IMR-90 (cell line): ENCODE measurements around the gene LRPAP1. TPM values are rescaled to one million over a fixed set of nuclear protein-coding genes. Genes with fewer than 3 reads are reported as not detected.

Experiments used
- ATAC-seq: fragments of 200-7000 bp; cut with Tn5 transposase; 2 replicates; pipeline ENCODE4 v1.9.1; 2020; ENCODE audit warnings: low read depth, mild to moderate bottlenecking, moderate library complexity
- BruUV-seq: library from RNA; stranded (reverse); fragments of 400-500 nt; replicated peaks from 2 replicates; lab custom pipeline; 2021; lab: Mats Ljungman, UMichigan
- CTCF ChIA-PET: fragments of 300-600 bp; formaldehyde crosslinking; extraction: SDS; loops from one replicate; lab custom pipeline; 2021; ENCODE audit warnings: antibody characterized with exemption; lab: Yijun Ruan, JAX
- POLR2A ChIA-PET: fragments of 300-600 bp; sonication (Branson Sonifier 250); formaldehyde crosslinking; loops from one replicate; lab custom pipeline; 2022; ENCODE audit warnings: antibody characterized with exemption; ENCODE audit not compliant: unreplicated experiment; lab: Charles Lee
- DNase-seq: peaks from one replicate; pipeline ENCODE4 v3.0.0; 2013
- H2AFZ ChIP-seq: replicated peaks from 2 replicates; pipeline ENCODE3; 2013; ENCODE audit warnings: low read length, mild to moderate bottlenecking; ENCODE audit not compliant: poor library complexity
- H2AK5ac ChIP-seq: 2 replicates; pipeline ENCODE4 v1.6.1; 2013; ENCODE audit warnings: low read depth, low read length, inconsistent platforms
- H2AK9ac ChIP-seq: replicated peaks from 2 replicates; pipeline ENCODE3; 2013; ENCODE audit warnings: mild to moderate bottlenecking, low read depth, low read length, moderate library complexity; ENCODE audit not compliant: poor library complexity
- H2BK120ac ChIP-seq: 2 replicates; pipeline ENCODE4 v1.6.1; 2013; ENCODE audit warnings: low read depth, low read length, inconsistent platforms
- H2BK15ac ChIP-seq: 3 replicates; pipeline ENCODE4 v1.6.1; 2013; ENCODE audit warnings: low read depth, low read length, inconsistent platforms
- H2BK20ac ChIP-seq: 2 replicates; pipeline ENCODE4 v1.6.1; 2013; ENCODE audit warnings: low read depth, mild to moderate bottlenecking, inconsistent platforms, low read length, moderate library complexity
- H2BK5ac ChIP-seq: 2 replicates; pipeline ENCODE4 v1.6.1; 2013; ENCODE audit warnings: mild to moderate bottlenecking, low read depth, low read length, inconsistent platforms; ENCODE audit not compliant: poor library complexity, severe bottlenecking
- H3K14ac ChIP-seq: replicated peaks from 2 replicates; pipeline ENCODE4 v1.6.1; 2013; ENCODE audit warnings: low read depth, low read length, inconsistent platforms
- H3K18ac ChIP-seq: 2 replicates; pipeline ENCODE4 v1.6.1; 2013; ENCODE audit warnings: low read depth, low read length, control low read depth
- H3K23ac ChIP-seq: 2 replicates; pipeline ENCODE4 v1.6.1; 2013; ENCODE audit warnings: low read depth, low read length, inconsistent platforms
- H3K27ac ChIP-seq: 2 replicates; pipeline ENCODE4 v1.5.1; 2013; ENCODE audit warnings: mild to moderate bottlenecking, control low read depth, low read length; ENCODE audit not compliant: insufficient read depth
- H3K27me3 ChIP-seq: 2 replicates; pipeline ENCODE4 v1.6.1; 2013; ENCODE audit warnings: low read length; ENCODE audit not compliant: control insufficient read depth, insufficient read depth
- H3K36me3 ChIP-seq: 2 replicates; pipeline ENCODE4 v1.6.1; 2013; ENCODE audit warnings: low read length, mixed read lengths; ENCODE audit not compliant: control insufficient read depth, insufficient read depth
- H3K4ac ChIP-seq: 2 replicates; pipeline ENCODE4 v1.6.1; 2013; ENCODE audit warnings: low read depth, low read length, inconsistent platforms
- H3K4me1 ChIP-seq: 2 replicates; pipeline ENCODE4 v1.6.1; 2013; ENCODE audit warnings: low read length, mixed read lengths; ENCODE audit not compliant: control insufficient read depth, insufficient read depth
- H3K4me2 ChIP-seq: 2 replicates; pipeline ENCODE4 v1.6.1; 2013; ENCODE audit warnings: low read depth, mild to moderate bottlenecking, control low read depth, low read length, moderate library complexity
- H3K4me3 ChIP-seq: 2 replicates; pipeline ENCODE4 v1.5.1; 2013; ENCODE audit warnings: low read depth, mild to moderate bottlenecking, control low read depth, low read length, moderate library complexity; ENCODE audit not compliant: insufficient read depth
- H3K56ac ChIP-seq: 2 replicates; pipeline ENCODE4 v1.6.1; 2013; ENCODE audit warnings: low read length, inconsistent platforms; ENCODE audit not compliant: insufficient read depth; ENCODE audit errors: extremely low read depth
- H3K79me1 ChIP-seq, 2 experiments: 2 replicates each; pipeline ENCODE4 v1.6.1; 2013; ENCODE audit warnings: low read length in 2 of 2, inconsistent platforms in 1 of 2, low read depth in 1 of 2
- H3K9ac ChIP-seq: 2 replicates; pipeline ENCODE4 v1.6.1; 2013; ENCODE audit warnings: low read depth, low read length, control low read depth
- H3K9me1 ChIP-seq: 2 replicates; pipeline ENCODE4 v1.6.1; 2013; ENCODE audit warnings: low read length, inconsistent platforms; ENCODE audit not compliant: insufficient read depth
- H3K9me3 ChIP-seq: 2 replicates; pipeline ENCODE4 v1.6.1; 2013; ENCODE audit warnings: low read length; ENCODE audit not compliant: control insufficient read depth, insufficient read depth
- H4K20me1 ChIP-seq: 2 replicates; pipeline ENCODE4 v1.6.1; 2013; ENCODE audit warnings: low read length, inconsistent platforms; ENCODE audit not compliant: insufficient read depth
- H4K5ac ChIP-seq: 2 replicates; pipeline ENCODE4 v1.6.1; 2013; ENCODE audit warnings: mild to moderate bottlenecking, low read depth, low read length, control low read depth
- H4K8ac ChIP-seq, 2 experiments: 2 replicates each; pipeline ENCODE4 v1.6.1; 2013; ENCODE audit warnings: low read depth in 2 of 2, low read length in 2 of 2, control low read depth in 1 of 2, inconsistent platforms in 1 of 2
- H4K91ac ChIP-seq: 2 replicates; pipeline ENCODE4 v1.6.1; 2013; ENCODE audit warnings: low read depth, low read length, inconsistent platforms; ENCODE audit not compliant: insufficient read depth
- BHLHE40 ChIP-seq: fragments of 150-350 bp; IDR thresholded peaks from 2 replicates; pipeline ENCODE4 v1.6.1; 2016; ENCODE audit warnings: mild to moderate bottlenecking, low read depth, low read length
- CEBPB ChIP-seq: IDR thresholded peaks from 2 replicates; pipeline ENCODE4 v1.6.1; 2012; ENCODE audit warnings: low read depth, low read length, improper control_type of control experiment
- ELK1 ChIP-seq: fragments of 150-350 bp; IDR thresholded peaks from 2 replicates; pipeline ENCODE4 v1.6.1; 2016; ENCODE audit warnings: low read depth, mild to moderate bottlenecking, low read length, moderate library complexity, borderline replicate concordance
- FOS ChIP-seq: fragments of 150-350 bp; IDR thresholded peaks from 2 replicates; pipeline ENCODE4 v1.6.1; 2016; ENCODE audit warnings: low read depth, low read length
- MAFK ChIP-seq: IDR thresholded peaks from 2 replicates; pipeline ENCODE4 v1.6.1; 2012; ENCODE audit warnings: low read depth, low read length, improper control_type of control experiment
- MXI1 ChIP-seq: IDR thresholded peaks from 2 replicates; pipeline ENCODE4 v1.6.1; 2012; ENCODE audit warnings: low read depth, mild to moderate bottlenecking, low read length, moderate library complexity, borderline replicate concordance
- NFE2L2 ChIP-seq: fragments of 150-350 bp; IDR thresholded peaks from 2 replicates; pipeline ENCODE4 v1.6.1; 2016; ENCODE audit warnings: low read depth, mild to moderate bottlenecking, low read length
- WGBS, 2 experiments: methylation state at CpG; one replicate each; pipeline versions ENCODE4 v1.1.5 to v1.1.7; 2013; ENCODE audit warnings: missing lambda C conversion rate in 2 of 2; ENCODE audit not compliant: insufficient read length in 1 of 2; ENCODE audit errors: extremely low coverage in 2 of 2; 5-methylcytosine and 5-hydroxymethylcytosine counted together
- dilution Hi-C: fragments of 300-500 bp; cut with HindIII; formaldehyde crosslinking; loops from one replicate; pipeline ENCODE4 v1.14.3; 2018; ENCODE audit warnings: low sequenced_read_pairs; ENCODE audit not compliant: unreplicated experiment
- in situ Hi-C: fragments of 300-500 bp; cut with MboI; formaldehyde crosslinking; loops from 3 replicates; pipeline ENCODE4 v1.14.3; 2019; ENCODE audit warnings: low sequenced_read_pairs, inconsistent platforms, mixed read lengths
- intact Hi-C: fragments of 100-400 bp; cut with micrococcal nuclease; formaldehyde crosslinking; loops from 2 replicates; pipeline ENCODE4 v1.10.0; 2022
- polyA plus RNA-seq, 3 experiments: library from polyadenylated mRNA; depleted of rRNA; stranded (reverse); fragments of >200 nt; gene quantifications; 2 replicates each; pipeline ENCODE4 v1.2.3, GENCODE V29; 2012; ENCODE audit warnings: low replicate concordance in 1 of 3
- total RNA-seq: library from RNA; depleted of rRNA; stranded (reverse); fragments of >200 nt; gene quantifications from 2 replicates; pipeline ENCODE4 v1.2.3, GENCODE V29; 2012

Gene LRPAP1
- total and polyA plus RNA-seq, 2 of the 4 experiments (the other 2 are of a cell fraction), result 135 to 175 TPM

- Histone ChIP-seq H2AK9ac (no peak overlapping the region), H3K9me3 (no peaks in the 10 kb centered on the region), H3K56ac (no peak overlapping the region), H2AFZ (no peak overlapping the region), H3K27ac (no peak overlapping the region), H2BK15ac (no peak overlapping the region), H4K8ac (no peak overlapping the region), H3K36me3 (no peaks in the 10 kb centered on the region), H2BK5ac (no peak overlapping the region), H2AK5ac (no peak overlapping the region), H3K9ac (no peak overlapping the region), H4K20me1 (no peaks in the 10 kb centered on the region), H3K4me1 (no peaks in the 10 kb centered on the region), H3K4me3 (no peak overlapping the region), H4K5ac (no peak overlapping the region), H3K4ac (no peak overlapping the region), H2BK20ac (no peak overlapping the region), H3K27me3 (peaks cover 56% of the 10 kb centered on the region), H3K18ac (no peak overlapping the region), H2BK120ac (no peak overlapping the region), H3K4me2 (no peak overlapping the region), H3K79me1 (no peaks in the 10 kb centered on the region), H4K91ac (no peak overlapping the region), H3K9me1 (no peaks in the 10 kb centered on the region), H3K14ac (no peak overlapping the region), H3K23ac (no peak overlapping the region)
- dilution Hi-C loops, result no loop called here
- TF ChIP-seq MAFK, result no peak
- TF ChIP-seq NFE2L2, result no peak
- TF ChIP-seq ELK1, result no peak
- TF ChIP-seq CEBPB, result no peak
- TF ChIP-seq MXI1, result no peak
- no peak for TF ChIP-seq FOS
- TF ChIP-seq BHLHE40, result no peak
- ATAC-seq, result no peak
- ChIA-PET POLR2A (no interaction called here), CTCF (no interaction called here)
- no TSS peak for BruUV-seq
- 71% methylated on average over 5 of the region's 10 CpGs; no CpG with 5 or more reads in 1 of the 2 experiments for WGBS, 2 experiments
- intact Hi-C loops, result no loop called here
- no peak for DNase-seq
- in situ Hi-C loops, result no loop called here
Observed at GRCh38 chr4:3462321-3462789, 69.9 kb downstream of the LRPAP1 start.
